RWPE1 (cell line): Measurements from ENCODE around the gene VSTM2B.

ENCODE experiments used
- CTCF ChIA-PET: fragments of 350-600 bp; sonication (Branson Sonifier 250); formaldehyde crosslinking; extraction: SDS; loops from one replicate; lab custom pipeline; 2021; lab: Yijun Ruan, JAX
- POLR2A ChIA-PET: fragments of 400-600 bp; formaldehyde crosslinking; extraction: SDS; loops from one replicate; lab custom pipeline; 2020; ENCODE audit warnings: antibody characterized with exemption; ENCODE audit not compliant: low non-redundant PET; lab: Yijun Ruan, JAX
- DNase-seq: peaks from one replicate; pipeline ENCODE4 v3.0.0; 2012; ENCODE audit warnings: low spot score
- H3K27ac ChIP-seq: fragments of 450-650 bp; 2 replicates; pipeline ENCODE4 v1.5.1; 2017
- CTCF ChIP-seq: fragments of 450-650 bp; conservative IDR thresholded peaks from 2 replicates; pipeline ENCODE4 v1.5.1; 2017; ENCODE audit warnings: low read depth, mild to moderate bottlenecking

VSTM2B gene

GRCh38 chr19:29495901-29496441 lies 29.8 kb upstream of the VSTM2B start:
- H3K27ac ChIP-seq: no peak overlapping the region
- no peak for DNase-seq
- no peak for TF ChIP-seq CTCF
- POLR2A ChIA-PET: no interaction called here
- CTCF ChIA-PET: no interaction called here

GRCh38 chr19:29497241-29497640 lies 28.6 kb upstream of the VSTM2B start:
- CTCF ChIA-PET: no interaction called here
- no peak for TF ChIP-seq CTCF

GRCh38 chr19:29497686-29498436 lies 27.9 kb upstream of the VSTM2B start:
- no peak for DNase-seq
- no peak overlapping the region for H3K27ac ChIP-seq
- no peak for TF ChIP-seq CTCF
- ChIA-PET POLR2A (no interaction called here), CTCF (no interaction called here)

More at GRCh38 chr19:29497241-29497640, 28.6 kb upstream of the VSTM2B start:
- H3K27ac ChIP-seq: no peak overlapping the region
- no peak for DNase-seq
- POLR2A ChIA-PET: no interaction called here

GRCh38 chr19:29499261-29499920 lies 26.4 kb upstream of the VSTM2B start:
- TF ChIP-seq CTCF: no peak
- no peak overlapping the region for H3K27ac ChIP-seq
- ChIA-PET POLR2A (no interaction called here), CTCF (interaction anchor here (0.7 kb wide), 1 partner anchor 106 kb away, joined by 3 read pairs; no protein-coding TSS in a partner anchor)
- DNase-seq: no peak

GRCh38 chr19:29499921-29500590 lies 25.7 kb upstream of the VSTM2B start:
- H3K27ac ChIP-seq: no peak overlapping the region
- CTCF ChIA-PET: interaction anchor here (0.7 kb wide), 1 partner anchor 106 kb away, joined by 3 read pairs; no protein-coding TSS in a partner anchor
- no peak for DNase-seq
- no peak for TF ChIP-seq CTCF
- POLR2A ChIA-PET: no interaction called here
